UCSD-AML1 (cell line): ENCODE results near the gene ZNF648.
"Not testable (repeated sequence)": the region's sequence is repeated elsewhere in the genome, so short reads cannot be mapped to it uniquely, and the experiment has no call there.

Experiments
- DNase-seq: peaks from one replicate; lab custom pipeline; 2025; ENCODE audit not compliant: unreplicated experiment; lab: John Stamatoyannopoulos, UW

Gene ZNF648

GRCh38 chr1:182080040-182080439 lies 18.5 kb upstream of the ZNF648 start:
- DNase-seq = no peak

GRCh38 chr1:182071924-182072323 lies 10.4 kb upstream of the ZNF648 start:
- DNase-seq = no peak

- peak; percentile 31 for DNase-seq
Measured at GRCh38 chr1:182069028-182069466, 7.5 kb upstream of the ZNF648 start.

GRCh38 chr1:182066934-182067333 lies 5.4 kb upstream of the ZNF648 start:
- no peak for DNase-seq

DNA sequence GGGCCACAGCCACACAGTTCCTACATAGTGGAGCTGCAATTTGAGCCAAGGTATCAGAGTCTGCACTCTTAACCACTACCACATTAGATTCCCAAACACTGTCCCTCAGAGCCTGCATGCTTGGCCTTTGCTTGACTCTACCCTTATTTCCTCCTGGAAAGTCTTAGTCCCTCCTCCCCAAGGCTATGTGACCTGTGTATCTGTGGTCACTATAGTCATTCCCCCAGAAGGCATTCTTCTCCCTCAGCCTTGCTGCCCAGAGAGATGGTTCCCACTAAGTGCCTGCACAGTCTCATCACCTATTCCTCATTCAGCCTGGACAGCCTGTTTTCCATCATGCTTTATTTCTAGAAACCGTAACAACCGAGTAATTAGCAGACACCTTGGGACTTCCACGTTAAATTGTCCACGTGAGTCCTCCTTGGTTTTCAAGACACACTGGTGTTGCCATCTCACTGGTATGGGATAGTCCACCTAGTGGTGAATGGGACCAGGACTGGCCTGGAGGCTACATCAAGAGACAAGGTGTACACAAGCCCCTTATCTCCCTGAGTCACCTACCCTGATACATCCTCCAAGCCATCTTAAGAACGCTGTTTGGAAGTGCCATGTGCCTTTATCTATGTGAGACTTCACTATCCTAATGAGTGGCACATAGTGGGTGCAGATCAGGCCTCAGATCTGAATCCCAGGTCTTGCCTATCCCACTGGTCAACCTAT lies 3.8 kb upstream of the ZNF648 start:
- DNase-seq = no peak

DNA sequence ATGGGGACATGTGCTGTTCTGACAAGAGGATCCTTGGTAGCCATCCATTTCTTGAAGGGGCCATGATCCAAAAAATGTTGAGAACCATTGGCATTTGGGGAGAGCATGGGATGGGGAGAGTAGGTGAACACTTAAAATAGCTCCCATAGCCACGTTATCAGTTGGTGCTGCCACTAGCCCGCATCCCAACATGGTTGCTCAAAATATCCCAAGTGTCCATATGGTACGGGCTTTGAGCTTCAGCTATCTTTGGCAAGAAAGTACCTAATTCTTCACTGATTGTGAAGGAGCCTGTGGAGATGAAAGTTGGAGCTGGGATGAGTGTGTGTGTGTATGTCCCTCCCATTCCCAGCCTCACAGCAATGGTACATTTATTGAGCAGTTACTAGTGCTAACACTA lies 3.1 kb upstream of the ZNF648 start:
- DNase-seq = no peak

GRCh38 chr1:182062223-182062622 lies 711 bp upstream of the ZNF648 start:
- DNase-seq = no peak

GRCh38 chr1:182060877-182061276 lies 635 bp downstream of the ZNF648 start:
- no peak for DNase-seq

DNA sequence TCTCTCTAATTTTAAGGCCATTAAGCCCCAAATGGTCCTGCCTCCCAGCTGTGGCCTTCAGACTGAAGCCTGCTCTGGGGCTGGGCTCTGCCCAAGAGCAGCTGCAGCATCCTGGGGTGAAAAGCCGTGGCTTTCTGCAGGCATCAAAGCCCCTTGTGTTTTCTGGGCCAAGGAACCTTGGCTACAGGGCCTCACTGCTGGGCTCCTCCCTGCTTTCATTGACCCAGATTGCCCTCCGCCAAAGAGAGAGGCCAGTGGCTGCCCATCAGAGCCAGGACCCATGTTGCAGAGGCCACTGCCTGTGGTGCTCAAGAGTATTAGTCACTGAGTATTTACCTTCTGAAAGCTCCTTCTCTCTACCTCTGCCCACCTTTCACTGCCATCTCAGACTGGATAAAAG lies 1.6 kb downstream of the ZNF648 start:
- no peak for DNase-seq

GRCh38 chr1:182056601-182057366 lies 4.7 kb downstream of the ZNF648 start:
- DNase-seq = no peak

DNA sequence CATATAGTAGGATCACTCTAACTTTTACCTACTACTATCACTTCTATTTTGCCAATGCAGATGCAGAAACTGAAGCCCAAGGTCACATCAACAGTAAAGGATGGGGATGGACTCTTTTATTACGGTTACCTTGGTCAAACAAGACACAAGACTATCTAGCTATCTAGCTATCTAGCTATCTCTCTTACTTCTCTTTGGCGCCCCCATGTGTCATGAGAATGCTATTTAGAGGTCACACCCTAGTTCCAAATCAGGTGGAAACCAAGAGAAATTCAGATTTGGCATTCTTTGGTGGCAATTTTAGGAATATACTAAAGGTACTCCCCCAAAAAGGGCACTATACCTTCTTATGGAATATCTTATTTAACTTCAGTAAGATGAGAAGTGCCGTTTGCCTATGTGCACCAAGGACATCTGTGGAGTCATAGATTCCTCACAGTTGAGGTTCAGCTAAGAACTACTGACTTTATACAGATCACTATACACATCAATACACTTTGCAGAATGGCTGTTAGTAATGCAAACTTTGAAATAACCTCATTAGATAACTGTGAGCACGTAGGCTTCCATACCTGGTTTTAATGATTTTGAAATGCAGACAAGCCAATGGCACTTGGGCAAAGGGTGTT lies 6.7 kb downstream of the ZNF648 start:
- no peak for DNase-seq

DNA sequence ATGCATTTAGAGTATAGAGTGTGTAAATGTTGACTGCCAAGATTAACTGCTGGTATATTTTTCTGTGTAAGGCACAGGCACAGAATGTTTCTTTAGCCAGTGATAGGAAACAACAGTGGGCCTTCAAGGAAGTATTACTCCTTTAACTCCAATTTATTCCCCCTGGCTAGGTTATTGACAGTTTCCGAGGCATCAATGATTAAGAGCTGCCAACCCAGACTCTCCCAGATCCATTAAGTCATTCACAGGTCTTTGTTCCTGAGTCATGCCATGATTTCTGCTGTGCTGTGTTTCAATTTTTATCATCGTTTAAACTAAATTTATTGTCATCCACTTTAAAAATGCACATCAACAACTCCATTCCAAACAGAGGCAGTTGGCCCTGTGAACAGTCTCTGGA lies 9.2 kb downstream of the ZNF648 start:
- DNase-seq = no peak

- no peak for DNase-seq
Measured at GRCh38 chr1:182051938-182052337, 9.6 kb downstream of the ZNF648 start.

- DNase-seq = no peak
Measured at GRCh38 chr1:182050481-182051448, 10.7 kb downstream of the ZNF648 start.

GRCh38 chr1:182048562-182048961 lies 12.9 kb downstream of the ZNF648 start:
- no peak for DNase-seq

DNA sequence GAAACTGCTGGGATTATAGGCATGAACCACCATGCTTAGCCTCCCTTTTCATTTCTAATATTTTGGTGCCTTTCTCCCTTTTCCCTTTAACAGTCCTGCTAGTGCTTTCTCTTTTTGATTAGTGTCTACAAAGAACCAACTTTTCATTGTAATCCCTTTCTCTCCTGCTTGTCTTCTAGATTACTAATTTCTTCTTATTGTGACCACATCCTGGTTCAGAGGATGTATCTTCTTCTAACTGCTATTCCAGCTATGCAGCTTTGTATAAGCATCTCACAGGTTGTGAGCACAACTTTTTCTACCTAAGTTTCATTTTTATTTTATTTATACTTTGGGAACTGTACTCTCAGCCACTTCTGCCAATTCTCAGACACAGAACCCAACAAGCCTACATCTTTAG lies 14.7 kb downstream of the ZNF648 start:
- no peak for DNase-seq

GRCh38 chr1:182045481-182045880 lies 16.0 kb downstream of the ZNF648 start:
- not testable (repeated sequence) for DNase-seq

- no peak for DNase-seq
Measured at GRCh38 chr1:182041615-182042014, 19.9 kb downstream of the ZNF648 start.

- no peak for DNase-seq
Measured at GRCh38 chr1:182038220-182038619, 23.3 kb downstream of the ZNF648 start.

GRCh38 chr1:182035097-182035770 lies 26.3 kb downstream of the ZNF648 start:
- DNase-seq = no peak
